ENCODE results near the gene TGOLN2.

- TF ChIP-seq CTCF (IDR thresholded peaks at IDR 0.05; ENCODE audit: poor library complexity) (no peak), EZH2 (IDR thresholded peaks at IDR 0.05; ENCODE audit: borderline replicate concordance) (no peak), EZH2phosphoT487 (IDR thresholded peaks at IDR 0.05; ENCODE audit: low read depth, severe bottlenecking, unreplicated experiment) (no peak)
Measured at GRCh38 chr2:85344356-85344954, 16.7 kb upstream of the TGOLN2 start.

All from hepatocyte (in vitro differentiated cells).